Keratinocyte (primary cell): Measurements from ENCODE around the gene CTAGE1.

ENCODE experiments used
- EZH2 ChIP-seq: IDR thresholded peaks from one replicate; pipeline ENCODE4 v1.6.1; 2012; ENCODE audit warnings: inconsistent platforms, mild to moderate bottlenecking, low read length, moderate library complexity
- TF ChIP-seq, protein P1 (sequence below), 3 experiments: IDR thresholded peaks in 1 of 3; conservative IDR thresholded peaks in 1 of 3; optimal IDR thresholded peaks in 1 of 3; 2 replicates in 2 of 3; 3 replicates in 1 of 3; pipeline versions ENCODE3 to v1.5.1; 2011; ENCODE audit warnings: low read length in 3 of 3, mild to moderate bottlenecking in 3 of 3, moderate library complexity in 2 of 3, control low read depth in 1 of 3, inconsistent platforms in 1 of 3; ENCODE audit not compliant: insufficient read depth in 2 of 3; ENCODE audit errors: extremely low read depth in 1 of 3

DNA sequence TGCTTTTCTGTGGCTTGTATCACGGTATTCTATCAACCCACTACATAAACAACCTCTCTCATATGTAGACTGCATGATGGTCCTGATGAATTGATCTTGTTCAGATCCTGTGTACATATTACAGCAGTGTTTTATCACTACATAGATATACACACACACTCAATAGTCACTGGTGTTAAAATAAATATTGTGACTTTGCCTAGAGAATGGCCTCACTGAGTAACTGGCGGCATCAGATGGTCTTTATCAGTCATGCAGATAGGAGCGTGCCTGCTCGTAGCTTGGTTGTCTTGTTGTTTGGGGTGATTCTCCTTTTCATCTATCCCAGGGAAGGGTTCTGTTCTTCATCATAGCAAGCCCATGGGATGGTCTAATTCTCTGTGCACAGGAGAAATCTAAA is 18.4 kb upstream of the CTAGE1 start:
- TF ChIP-seq, protein P1, sequence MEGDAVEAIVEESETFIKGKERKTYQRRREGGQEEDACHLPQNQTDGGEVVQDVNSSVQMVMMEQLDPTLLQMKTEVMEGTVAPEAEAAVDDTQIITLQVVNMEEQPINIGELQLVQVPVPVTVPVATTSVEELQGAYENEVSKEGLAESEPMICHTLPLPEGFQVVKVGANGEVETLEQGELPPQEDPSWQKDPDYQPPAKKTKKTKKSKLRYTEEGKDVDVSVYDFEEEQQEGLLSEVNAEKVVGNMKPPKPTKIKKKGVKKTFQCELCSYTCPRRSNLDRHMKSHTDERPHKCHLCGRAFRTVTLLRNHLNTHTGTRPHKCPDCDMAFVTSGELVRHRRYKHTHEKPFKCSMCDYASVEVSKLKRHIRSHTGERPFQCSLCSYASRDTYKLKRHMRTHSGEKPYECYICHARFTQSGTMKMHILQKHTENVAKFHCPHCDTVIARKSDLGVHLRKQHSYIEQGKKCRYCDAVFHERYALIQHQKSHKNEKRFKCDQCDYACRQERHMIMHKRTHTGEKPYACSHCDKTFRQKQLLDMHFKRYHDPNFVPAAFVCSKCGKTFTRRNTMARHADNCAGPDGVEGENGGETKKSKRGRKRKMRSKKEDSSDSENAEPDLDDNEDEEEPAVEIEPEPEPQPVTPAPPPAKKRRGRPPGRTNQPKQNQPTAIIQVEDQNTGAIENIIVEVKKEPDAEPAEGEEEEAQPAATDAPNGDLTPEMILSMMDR (optimal IDR thresholded peaks at IDR 0.05 in 1 of 3, IDR thresholded peaks at IDR 0.05 in 1 of 3, conservative IDR thresholded peaks at IDR 0.05 in 1 of 3; ENCODE audit: extremely low read depth in 1 of 3, insufficient read depth in 2 of 3, low read length in 3 of 3): no peak
- no peak for TF ChIP-seq EZH2
